Measurements from ENCODE around the gene ENG.

DNA sequence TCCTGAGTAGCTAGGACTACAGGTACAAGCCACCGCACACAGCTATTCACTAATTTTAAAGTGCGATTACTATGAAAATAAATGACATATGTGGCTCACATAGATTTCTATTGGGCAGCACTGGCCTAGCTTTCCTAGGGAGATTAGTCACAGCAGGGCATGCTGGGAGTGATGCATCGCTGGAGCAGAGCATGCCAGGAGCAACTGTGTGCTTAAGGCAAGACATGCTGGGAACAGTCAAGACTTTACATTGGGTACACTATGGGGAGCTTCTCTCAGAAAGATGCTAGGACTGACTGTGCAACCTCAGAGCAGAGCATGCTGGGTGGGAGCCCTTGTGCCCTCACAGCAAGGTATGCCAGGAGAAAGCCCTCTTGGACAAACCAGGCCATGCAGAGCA lies 35.6 kb upstream of the ENG start:
- TF ChIP-seq POLR2A (IDR thresholded peaks at IDR 0.05) (no peak), POLR2AphosphoS5 (IDR thresholded peaks at IDR 0.05) (no peak)

Data from stomach (tissue), 4 donors.